Dermis blood vessel endothelial cell (primary cell): ENCODE measurements around the gene NPAT. TPM values are rescaled to one million over a fixed set of nuclear protein-coding genes. Genes with fewer than 3 reads are reported as not detected.
A peak's percentile ranks its signal among the peaks of the same experiment; 100 is the strongest.

ENCODE experiments used
- DNase-seq: peaks from one replicate; pipeline ENCODE4 v3.0.0; 2010
- total RNA-seq: library from RNA; depleted of rRNA; stranded (reverse); fragments of >200 nt; gene quantifications from 2 replicates; pipeline ENCODE4 v1.2.3, GENCODE V29; 2014

NPAT gene
- total RNA-seq: 17.5 and 21.9 TPM in 2 replicates

DNA sequence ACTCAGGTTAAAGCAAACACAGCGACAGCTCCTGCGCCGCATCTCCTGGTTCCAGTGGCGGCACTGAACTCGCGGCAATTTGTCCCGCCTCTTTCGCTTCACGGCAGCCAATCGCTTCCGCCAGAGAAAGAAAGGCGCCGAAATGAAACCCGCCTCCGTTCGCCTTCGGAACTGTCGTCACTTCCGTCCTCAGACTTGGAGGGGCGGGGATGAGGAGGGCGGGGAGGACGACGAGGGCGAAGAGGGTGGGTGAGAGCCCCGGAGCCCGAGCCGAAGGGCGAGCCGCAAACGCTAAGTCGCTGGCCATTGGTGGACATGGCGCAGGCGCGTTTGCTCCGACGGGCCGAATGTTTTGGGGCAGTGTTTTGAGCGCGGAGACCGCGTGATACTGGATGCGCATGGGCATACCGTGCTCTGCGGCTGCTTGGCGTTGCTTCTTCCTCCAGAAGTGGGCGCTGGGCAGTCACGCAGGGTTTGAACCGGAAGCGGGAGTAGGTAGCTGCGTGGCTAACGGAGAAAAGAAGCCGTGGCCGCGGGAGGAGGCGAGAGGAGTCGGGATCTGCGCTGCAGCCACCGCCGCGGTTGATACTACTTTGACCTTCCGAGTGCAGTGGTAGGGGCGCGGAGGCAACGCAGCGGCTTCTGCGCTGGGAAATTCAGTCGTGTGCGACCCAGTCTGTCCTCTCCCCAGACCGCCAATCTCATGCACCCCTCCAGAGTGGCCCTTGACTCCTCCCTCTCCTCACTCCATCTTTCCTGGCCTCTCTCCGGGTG lies at the start of gene NPAT, which contains the start of gene ATM:
Gene NPAT (minus strand): TSS at position 65 of the 774 bp plus-strand sequence. CDS start 102 bp downstream, outside the sequence.
Gene ATM (plus strand): TSS at position 494 of the 774 bp plus-strand sequence. CDS start 4,558 bp downstream, outside the sequence.
- peak; percentile 99 for DNase-seq

GRCh38 chr11:108269583-108269982 lies 47.1 kb upstream of the NPAT start:
- no peak for DNase-seq

DNA sequence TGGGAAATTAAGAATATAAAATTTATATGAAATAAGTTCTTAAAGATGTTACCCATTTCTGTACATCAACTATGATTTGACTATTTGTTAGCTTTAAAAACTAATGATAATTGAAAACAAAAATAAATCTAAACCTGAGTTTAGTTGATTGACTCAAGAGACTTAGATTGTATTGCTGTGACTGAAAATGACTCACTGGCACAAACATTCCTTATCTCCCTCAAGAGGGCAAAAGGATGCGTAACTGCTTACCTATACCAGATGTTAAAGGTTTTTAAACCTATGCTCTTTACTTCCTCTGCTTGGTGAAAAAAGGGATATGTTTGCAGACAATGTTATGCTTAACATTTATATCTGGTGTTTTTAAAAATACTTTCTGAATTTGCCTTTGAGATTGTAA lies 30.7 kb upstream of the NPAT start:
- peak; percentile 24 for DNase-seq

DNA sequence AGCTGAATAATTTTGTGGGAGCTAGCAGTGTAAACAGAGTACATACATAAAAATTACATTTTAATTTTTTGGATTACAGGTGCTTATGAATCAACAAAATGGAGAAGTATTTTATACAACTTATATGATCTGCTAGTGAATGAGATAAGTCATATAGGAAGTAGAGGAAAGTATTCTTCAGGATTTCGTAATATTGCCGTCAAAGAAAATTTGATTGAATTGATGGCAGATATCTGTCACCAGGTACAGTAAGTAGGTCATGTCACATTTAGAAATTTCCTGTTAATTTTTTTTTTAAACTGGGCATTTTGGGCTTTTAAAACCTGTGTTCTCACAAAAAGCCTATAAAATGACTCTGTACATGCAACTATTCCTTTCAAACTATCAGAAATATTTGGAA lies 24.4 kb upstream of the NPAT start:
- DNase-seq: no peak

DNA sequence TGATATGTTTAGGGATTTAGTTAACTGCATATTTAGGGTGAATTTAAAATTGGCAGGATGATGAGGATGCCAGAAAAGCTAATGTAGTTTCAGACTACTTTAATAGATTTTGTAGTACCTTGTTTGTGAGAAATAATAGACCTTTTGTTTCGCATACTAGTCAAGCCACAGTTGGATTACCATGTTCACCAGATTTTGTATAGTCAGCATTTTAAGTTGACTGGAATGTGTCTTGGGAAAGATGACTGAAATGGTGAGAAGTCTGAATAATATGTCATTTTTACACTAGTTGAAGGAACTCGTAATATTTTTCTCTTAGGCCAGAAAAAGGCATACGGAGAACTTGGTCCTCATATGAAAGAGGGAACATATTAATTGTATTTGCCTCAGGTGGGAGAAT lies 23.9 kb upstream of the NPAT start:
- DNase-seq: no peak

DNA sequence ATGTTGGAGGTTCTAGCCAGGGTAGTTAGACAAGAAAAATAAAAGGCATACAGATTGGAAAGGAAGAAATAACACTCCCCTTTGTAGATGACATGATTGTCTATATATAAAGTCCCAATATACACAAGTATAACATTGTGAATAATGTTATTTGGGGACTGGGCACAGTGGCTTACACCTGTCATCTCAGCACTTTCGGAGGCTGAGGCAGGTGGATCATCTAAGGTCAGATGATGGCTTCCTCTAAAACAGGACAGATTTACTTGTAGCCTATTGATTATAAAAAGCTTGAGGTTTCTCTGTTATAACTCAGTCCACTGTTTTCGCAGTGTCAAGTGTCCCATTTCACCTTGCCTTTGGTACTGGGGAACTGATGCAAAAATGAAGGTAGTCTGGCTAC lies 20.0 kb upstream of the NPAT start:
- DNase-seq: no peak

DNA sequence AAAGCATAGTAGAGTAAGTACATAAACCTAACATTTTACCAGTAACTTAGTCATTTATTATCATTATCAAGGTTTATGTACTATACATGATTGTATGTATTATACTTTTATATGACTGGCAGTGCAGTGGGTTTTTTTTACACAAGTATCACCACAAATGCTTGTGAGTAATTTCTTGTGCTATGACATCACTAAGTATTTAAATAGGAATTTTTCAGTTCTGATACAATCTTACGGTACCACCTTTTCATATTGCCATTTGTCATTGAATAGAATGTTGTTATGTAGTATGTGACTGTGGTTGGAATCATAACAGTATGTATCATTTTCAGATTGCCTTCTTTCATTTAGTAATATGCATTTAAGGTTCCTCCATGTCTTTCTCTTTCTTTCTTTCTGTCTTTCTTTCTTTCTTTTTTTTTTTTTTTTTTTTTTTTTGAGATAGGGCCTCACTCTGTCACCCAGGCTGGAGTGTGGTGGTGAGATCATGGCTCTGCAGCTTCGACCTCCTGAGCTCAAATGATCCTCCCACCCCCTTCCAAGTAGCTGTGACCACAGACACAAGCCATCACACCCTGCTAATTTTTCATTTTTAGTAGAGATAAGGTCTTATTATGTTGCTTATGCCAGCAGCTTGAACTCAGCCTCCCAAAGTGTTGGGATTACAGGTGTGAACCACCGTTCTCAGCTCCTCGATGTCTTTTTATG lies 19.0 kb upstream of the NPAT start:
- no peak for DNase-seq

DNA sequence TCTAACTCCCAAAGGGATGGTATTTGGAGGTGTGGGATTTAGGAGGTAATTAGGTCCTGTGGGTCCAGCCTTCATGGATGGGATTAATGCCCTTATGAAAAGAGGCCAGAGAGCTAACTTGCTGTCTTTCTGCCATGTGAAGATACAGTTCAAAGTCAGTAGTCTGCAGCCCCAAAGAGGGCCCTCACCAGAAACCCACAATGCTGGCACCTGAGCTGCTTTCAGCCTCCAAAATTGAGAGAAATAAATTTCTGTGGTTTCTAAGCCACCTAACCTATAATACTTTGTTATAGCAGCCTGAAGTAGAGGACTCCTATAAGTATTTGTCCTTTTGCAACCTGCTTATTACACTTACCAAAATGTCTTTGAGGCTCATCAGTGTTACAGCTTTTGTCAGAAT lies 16.6 kb upstream of the NPAT start:
- no peak for DNase-seq

DNA sequence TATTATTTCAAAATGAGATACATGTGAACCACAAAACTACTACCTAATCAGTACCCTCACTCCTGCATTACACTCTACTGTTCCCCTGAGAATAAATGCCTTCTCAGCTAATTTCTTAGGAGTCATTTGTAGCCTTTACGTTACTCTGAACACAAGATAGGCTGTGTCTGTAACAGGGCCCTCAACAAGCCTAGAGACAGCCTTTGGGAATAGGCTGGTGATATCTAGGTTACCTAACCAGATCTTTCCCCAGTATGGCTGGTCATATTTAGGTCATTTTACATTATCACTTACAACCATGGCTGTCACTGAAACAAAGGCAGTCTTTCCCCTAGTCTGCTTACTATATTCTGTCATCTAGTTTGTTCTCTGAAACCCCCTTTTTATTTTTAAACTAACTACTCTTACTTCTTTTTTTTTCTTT lies 14.6 kb upstream of the NPAT start:
- peak; percentile 5 for DNase-seq

DNA sequence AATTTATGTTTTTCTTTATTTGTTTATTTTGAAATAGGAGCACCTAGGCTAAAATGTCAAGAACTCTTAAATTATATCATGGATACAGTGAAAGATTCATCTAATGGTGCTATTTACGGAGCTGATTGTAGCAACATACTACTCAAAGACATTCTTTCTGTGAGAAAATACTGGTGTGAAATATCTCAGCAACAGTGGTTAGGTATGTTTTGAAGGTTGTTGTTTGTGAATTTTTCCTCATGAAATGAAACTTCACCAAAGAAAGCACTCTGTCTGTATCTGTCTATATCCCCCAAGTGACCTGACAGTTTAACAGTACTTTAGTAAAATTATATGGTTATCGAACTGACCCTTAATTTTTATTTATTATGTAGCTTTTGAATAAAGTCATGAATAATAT lies 13.2 kb upstream of the NPAT start:
- DNase-seq: no peak

- no peak for DNase-seq
Observed at GRCh38 chr11:108235192-108235591, 12.8 kb upstream of the NPAT start.

DNA sequence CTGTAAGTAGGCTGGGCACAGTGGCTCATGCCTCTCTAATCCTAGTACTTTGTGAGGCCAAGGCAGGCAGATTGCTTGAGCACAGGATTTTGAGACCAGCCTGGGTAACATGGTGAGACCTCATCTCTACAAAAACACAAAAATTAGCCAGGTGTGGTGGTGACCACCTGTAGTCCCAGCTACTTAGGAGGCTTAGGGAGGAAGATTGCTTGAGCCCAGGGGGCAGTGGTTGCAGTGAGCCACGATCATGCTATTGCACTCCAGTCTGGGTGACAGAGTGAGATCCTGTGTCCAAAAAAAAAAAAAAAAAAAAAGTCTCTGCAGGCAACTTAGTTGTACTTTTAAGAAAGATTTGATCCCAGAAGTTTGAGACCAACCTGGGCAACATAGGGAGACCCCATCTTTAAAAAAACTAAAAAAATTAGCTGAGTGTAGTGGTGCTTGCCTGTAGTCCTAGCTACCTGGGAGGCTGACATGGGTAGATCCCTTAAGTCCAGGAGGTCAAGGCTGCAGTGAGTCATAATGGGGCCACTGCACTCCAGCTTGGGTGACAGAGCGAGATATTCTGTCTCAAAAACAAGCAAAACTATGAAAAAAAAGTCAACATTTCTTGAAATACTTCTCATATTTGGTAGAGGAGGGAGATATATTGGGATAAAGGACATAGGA lies 11.0 kb upstream of the NPAT start:
- DNase-seq: no peak

DNA sequence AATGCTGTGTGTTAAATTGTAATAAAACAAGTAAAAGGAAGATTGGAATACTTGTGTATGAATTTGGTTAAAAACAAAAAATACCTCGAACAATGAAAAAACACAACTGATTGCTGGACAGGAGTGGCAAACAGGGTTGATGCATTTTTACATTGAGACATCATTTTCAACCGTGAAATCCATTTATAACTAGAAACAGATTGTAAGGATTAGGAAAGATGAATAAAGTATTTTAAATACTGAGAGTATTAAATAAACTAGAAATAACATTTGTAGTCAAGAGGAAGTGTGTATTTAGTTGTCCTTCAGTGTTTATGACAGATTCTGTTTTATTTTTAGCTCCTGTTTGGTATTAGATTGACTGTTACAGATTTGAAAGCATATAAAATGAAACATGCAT lies 5.8 kb upstream of the NPAT start:
- DNase-seq: no peak

DNA sequence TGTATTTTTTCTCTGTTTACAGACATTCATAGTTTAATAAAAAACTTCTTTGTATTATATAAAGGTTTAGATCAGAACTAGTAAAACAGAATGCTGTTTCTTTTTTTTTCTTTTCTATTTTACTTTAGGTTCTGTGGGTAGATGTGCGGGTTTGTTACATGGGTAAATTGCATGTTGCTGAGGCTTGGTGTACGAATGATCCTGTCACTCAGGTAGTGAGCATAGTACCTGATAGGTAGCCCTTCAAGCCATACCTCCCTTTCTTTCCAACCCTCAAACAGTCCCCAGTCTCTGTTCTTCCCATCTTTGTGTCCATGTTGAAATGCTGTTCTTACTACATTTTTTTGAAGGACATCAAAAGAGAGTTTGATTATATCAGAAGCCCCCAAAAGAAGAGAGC lies 3.6 kb upstream of the NPAT start:
- DNase-seq: no peak

GRCh38 chr11:108224911-108225786 lies 2.7 kb upstream of the NPAT start:
- no peak for DNase-seq

GRCh38 chr11:108224366-108224765 lies 1.9 kb upstream of the NPAT start:
- no peak for DNase-seq

DNA sequence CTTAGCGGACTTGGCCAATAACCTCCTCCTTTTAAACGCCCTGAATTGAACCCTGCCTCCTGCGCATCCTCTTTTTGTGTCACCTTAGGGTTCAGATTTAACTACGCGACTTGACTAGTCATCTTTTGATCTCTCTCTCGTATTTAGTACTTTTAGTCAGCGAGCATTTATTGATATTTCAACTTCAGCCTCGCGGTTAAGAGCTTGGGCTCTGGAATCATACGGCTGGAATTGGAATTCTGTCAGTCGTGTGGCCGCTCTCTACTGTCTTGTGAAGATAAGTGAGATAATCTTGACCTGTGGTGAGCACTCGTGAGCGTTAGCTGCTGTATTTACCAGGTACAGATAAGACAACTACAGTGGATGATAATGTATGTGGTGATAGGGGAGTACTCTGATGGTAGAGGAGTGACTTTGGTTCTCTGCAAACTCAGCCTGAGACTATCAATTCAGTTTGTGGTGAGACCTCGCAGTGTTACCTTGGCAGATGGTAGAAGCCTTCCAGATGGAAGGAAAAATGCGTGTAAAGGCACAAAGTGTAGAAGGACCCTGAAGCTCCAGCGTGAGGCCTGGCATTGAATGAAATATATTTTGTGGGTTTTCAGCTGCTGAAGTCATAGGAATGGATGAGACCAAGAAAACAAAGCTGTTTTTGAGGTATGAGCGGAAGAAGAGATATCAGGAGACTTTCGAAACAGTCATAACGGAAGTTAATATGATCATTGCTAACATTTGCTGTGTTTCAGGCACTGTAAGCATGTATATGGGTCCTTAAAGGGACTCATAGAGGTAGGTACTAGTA lies 1.1 kb upstream of the NPAT start:
- no peak for DNase-seq

- no peak for DNase-seq
Observed at GRCh38 chr11:108221911-108222573, 396 bp downstream of the NPAT start.

- peak; percentile 65 for DNase-seq
Observed at GRCh38 chr11:108221371-108221770, 1.1 kb downstream of the NPAT start.

DNA sequence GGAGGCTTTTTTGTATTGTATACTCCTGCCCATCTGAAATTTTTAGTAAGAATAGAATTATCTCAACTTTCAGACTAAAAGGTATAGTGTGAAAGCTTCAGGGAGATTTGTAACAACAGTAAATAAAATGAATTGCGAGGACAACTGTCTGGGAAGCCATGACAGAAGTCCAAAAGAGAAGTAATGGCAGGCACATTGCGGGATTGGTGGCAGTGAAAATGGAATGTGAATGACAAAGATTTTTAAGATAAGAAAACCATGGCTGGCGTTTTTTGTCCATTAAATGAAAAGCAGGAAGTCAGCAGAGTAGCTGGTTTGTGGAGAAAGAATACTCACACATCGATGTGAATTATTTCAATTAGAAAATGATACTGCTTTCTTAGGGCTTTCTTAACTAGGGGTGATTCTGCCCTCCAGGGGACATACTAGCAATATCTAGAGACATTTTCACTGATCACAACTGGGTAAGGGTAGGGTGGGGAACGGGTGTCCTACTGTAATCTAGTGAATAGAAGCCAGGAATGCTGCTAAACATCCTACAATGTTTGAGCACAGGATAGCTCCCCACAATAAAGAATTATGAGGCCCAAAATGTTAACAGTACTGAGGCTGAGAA lies 1.6 kb downstream of the NPAT start:
- DNase-seq: peak; percentile 41
